Ectodermal cell (in vitro differentiated cells): ENCODE results near the gene TBC1D14.
"Not testable (repeated sequence)": the region's sequence is repeated elsewhere in the genome, so short reads cannot be mapped to it uniquely, and the experiment has no call there.

Experiments
- H3K27ac ChIP-seq: 2 replicates; pipeline ENCODE4 v1.7.0; 2013; ENCODE audit warnings: mild to moderate bottlenecking, low read depth, low read length; ENCODE audit not compliant: insufficient read depth, poor library complexity, severe bottlenecking
- H3K27me3 ChIP-seq: 2 replicates; pipeline ENCODE4 v1.7.0; 2013; ENCODE audit warnings: mild to moderate bottlenecking, low read length; ENCODE audit not compliant: insufficient read depth, control insufficient read depth, poor library complexity, severe bottlenecking
- H3K36me3 ChIP-seq: one replicate; pipeline ENCODE4 v1.7.0; 2013; ENCODE audit warnings: low read length; ENCODE audit not compliant: control insufficient read depth, insufficient read depth
- H3K4me1 ChIP-seq: one replicate; pipeline ENCODE4 v1.7.0; 2013; ENCODE audit warnings: low read length; ENCODE audit not compliant: control insufficient read depth, insufficient read depth
- H3K4me3 ChIP-seq: 2 replicates; pipeline ENCODE4 v1.7.0; 2013; ENCODE audit warnings: low read depth, low read length, control low read depth; ENCODE audit not compliant: insufficient read depth
- H3K9me3 ChIP-seq: 2 replicates; pipeline ENCODE4 v1.7.0; 2013; ENCODE audit warnings: mild to moderate bottlenecking, low read length, moderate library complexity; ENCODE audit not compliant: control insufficient read depth
- WGBS, 2 experiments: methylation state at CpG; one replicate each; pipeline ENCODE4 v1.1.7; 2013; ENCODE audit warnings: missing lambda C conversion rate in 2 of 2; 5-methylcytosine and 5-hydroxymethylcytosine counted together

Gene TBC1D14

DNA sequence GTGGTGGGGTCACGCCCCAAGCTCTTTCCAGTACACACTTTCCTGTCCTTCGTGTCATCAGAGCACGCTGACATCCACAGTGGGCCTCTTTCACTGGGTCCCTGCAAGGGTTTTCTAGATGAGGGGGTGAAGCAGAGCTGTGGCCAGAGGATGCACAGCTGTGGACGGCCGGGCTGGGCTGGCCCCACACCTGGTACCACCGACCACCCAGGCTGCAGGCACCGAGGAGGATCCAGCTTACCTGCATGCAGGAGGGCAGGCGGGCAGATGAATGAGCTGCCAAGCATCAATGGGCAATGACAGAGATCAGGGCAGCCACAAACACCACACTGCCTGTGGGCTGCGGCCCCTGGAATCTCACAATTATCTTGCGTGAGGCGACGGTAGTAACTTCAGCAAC is 167.7 kb downstream of the TBC1D14 start:
- Histone ChIP-seq H3K9me3 (no peaks in the 10 kb centered on the region), H3K4me1 (no peaks in the 10 kb centered on the region), H3K36me3 (no peaks in the 10 kb centered on the region), H3K27me3 (peaks cover 5% of the 10 kb centered on the region), H3K27ac (no peak overlapping the region), H3K4me3 (no peak overlapping the region)
- 93 to 94% methylated on average over 12 of the region's 12 CpGs for WGBS, 2 experiments

DNA sequence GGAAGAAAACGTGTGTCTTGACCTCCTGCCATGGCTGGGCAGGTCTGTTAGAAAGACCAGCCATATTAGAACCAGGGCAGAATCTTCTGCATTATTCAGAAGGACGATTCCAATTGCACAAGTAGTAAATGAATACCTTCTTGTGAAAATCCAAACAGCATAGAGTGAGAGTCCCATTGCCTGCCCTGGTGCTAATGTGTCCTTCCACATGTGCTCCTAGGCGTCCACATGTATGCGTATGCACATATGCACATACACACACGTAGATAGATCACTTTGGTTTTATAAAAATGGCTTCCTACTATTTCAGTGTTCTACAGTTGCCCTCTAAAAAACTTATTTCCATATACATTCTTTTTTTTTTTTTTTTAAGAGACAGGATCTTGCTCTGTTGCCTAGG is 168.4 kb downstream of the TBC1D14 start:
- Histone ChIP-seq H3K36me3 (no peaks in the 10 kb centered on the region), H3K27ac (no peak overlapping the region), H3K4me3 (no peak overlapping the region), H3K9me3 (no peaks in the 10 kb centered on the region), H3K4me1 (no peaks in the 10 kb centered on the region), H3K27me3 (peaks cover 5% of the 10 kb centered on the region)
- WGBS, 2 experiments = 85 to 88% methylated on average over 5 of the region's 5 CpGs

DNA sequence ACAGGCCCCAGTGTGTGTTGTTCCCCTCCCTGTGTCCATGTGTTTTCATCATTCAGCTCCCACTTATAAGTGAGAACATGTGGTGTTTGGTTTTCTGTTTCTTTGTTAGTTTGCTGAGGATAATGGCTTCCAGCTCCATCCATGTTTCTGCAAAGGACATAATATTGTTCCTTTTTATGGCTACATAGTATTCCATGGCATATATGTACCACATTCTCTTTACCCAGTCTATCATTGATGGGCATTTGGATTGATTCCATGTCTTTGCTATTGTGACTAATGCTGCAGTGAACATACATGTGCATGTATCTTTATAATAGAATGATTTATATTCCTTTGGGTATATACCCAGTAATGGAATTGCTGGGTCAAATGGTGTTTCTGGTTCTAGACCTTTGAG is 169.9 kb downstream of the TBC1D14 start:
- H3K36me3 ChIP-seq, H3K9me3 ChIP-seq, H3K4me1 ChIP-seq, H3K4me3 ChIP-seq, H3K27ac ChIP-seq, H3K27me3 ChIP-seq: not testable (repeated sequence)

DNA sequence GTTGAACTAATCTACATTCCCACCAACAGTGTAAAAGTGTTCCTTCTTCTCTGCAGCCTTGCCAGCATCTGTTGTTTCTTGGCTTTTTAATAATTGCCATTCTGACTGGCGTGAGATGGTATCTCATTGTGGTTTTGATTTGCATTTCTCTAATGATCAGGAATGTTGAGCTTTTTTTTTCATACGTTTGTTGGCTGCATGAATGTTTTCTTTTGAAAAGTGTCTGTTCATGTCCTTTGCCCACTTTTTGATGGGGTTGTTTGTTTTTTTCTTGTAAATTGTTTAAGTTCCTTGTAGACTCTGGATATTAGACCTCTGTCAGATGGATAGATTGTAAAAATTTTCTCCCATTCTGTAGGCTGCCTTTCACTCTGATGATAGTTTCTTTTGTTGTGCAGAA is 170.3 kb downstream of the TBC1D14 start:
- not testable (repeated sequence) for H3K9me3 ChIP-seq, H3K27ac ChIP-seq, H3K4me3 ChIP-seq, H3K27me3 ChIP-seq, H3K36me3 ChIP-seq, H3K4me1 ChIP-seq
- 78 to 86% methylated on average over 2 of the region's 2 CpGs for WGBS, 2 experiments
